GM12892 (cell line): ENCODE measurements around the gene PAM16.

Experiments used
- POLR2A ChIP-seq: IDR thresholded peaks from 2 replicates; pipeline ENCODE4 v1.6.1; 2011; ENCODE audit warnings: low read depth, low read length, control low read depth
- POLR2AphosphoS5 ChIP-seq: IDR thresholded peaks from 2 replicates; pipeline ENCODE4 v1.6.1; 2011; ENCODE audit warnings: low read depth, low read length, control low read depth
- TAF1 ChIP-seq: IDR thresholded peaks from 2 replicates; pipeline ENCODE4 v1.6.1; 2011; ENCODE audit warnings: low read depth, mild to moderate bottlenecking, control low read depth, low read length, borderline replicate concordance

GRCh38 chr16:4387781-4388180, 36.7 kb upstream of the PAM16 start:
- TF ChIP-seq POLR2AphosphoS5 (no peak), POLR2A (no peak), TAF1 (no peak)
